ENCODE results near the gene ADPRM. TPM values are rescaled to one million over a fixed set of nuclear protein-coding genes. Genes with fewer than 3 reads are reported as not detected.

Gene ADPRM
- total RNA-seq, 6 experiments from 2014 or later = 3.6 to 9.6 (median 4.5) TPM

- H3K36me3 ChIP-seq = no peaks in the 10 kb centered on the region
- no CpG with 5 or more reads among the region's 2 CpGs for WGBS (ENCODE audit: insufficient coverage, low coverage, low lambda C conversion rate, missing lambda C conversion rate)
- DNase-seq (no peak), ATAC-seq (no peak)
- no peak overlapping the region for H3K27ac ChIP-seq
- peaks cover 0 to 38% (median 20%) of the 10 kb centered on the region in 4 donors for H3K4me1 ChIP-seq
- intact Hi-C loops (cut with DNase I) = no loop called here
- no peak overlapping the region for H3K4me3 ChIP-seq
- TF ChIP-seq POLR2A (IDR thresholded peaks at IDR 0.05) = no peak
- TF ChIP-seq CTCF (IDR thresholded peaks at IDR 0.05) = peak in 2 of 4 donors; percentile 24 to 33
- H3K9me3 ChIP-seq = no peaks in the 10 kb centered on the region
- no peaks in the 10 kb centered on the region for H3K27me3 ChIP-seq
Observed at GRCh38 chr17:10754109-10754508, 56.7 kb downstream of the ADPRM start.

- Histone ChIP-seq H3K27me3 (no peaks in the 10 kb centered on the region), H3K4me1 (peaks cover 0 to 38% (median 20%) of the 10 kb centered on the region in 4 donors), H3K36me3 (no peaks in the 10 kb centered on the region), H3K4me3 (no peak overlapping the region), H3K9me3 (no peaks in the 10 kb centered on the region), H3K27ac (no peak overlapping the region)
- intact Hi-C loops (cut with DNase I) = no loop called here
- ATAC-seq = no peak
- no peak for TF ChIP-seq POLR2A (IDR thresholded peaks at IDR 0.05)
- no peak for TF ChIP-seq CTCF (IDR thresholded peaks at IDR 0.05)
- no peak for DNase-seq
- WGBS (ENCODE audit: insufficient coverage, low coverage, low lambda C conversion rate, missing lambda C conversion rate) = 63% methylated on average over 10 of the region's 14 CpGs
Observed at GRCh38 chr17:10754861-10755591, 57.6 kb downstream of the ADPRM start.

GRCh38 chr17:10755592-10756127 lies 58.3 kb downstream of the ADPRM start:
- Histone ChIP-seq H3K36me3 (no peaks in the 10 kb centered on the region), H3K27ac (peak overlapping the region; percentile 77 to 80 (median 80)), H3K4me3 (no peak overlapping the region), H3K27me3 (no peaks in the 10 kb centered on the region), H3K9me3 (no peaks in the 10 kb centered on the region), H3K4me1 (peaks cover 0 to 38% (median 20%) of the 10 kb centered on the region in 4 donors)
- 73% methylated on average over 3 of the region's 3 CpGs for WGBS (ENCODE audit: insufficient coverage, low coverage, low lambda C conversion rate, missing lambda C conversion rate)
- ATAC-seq = no peak
- TF ChIP-seq CTCF (IDR thresholded peaks at IDR 0.05) (no peak), POLR2A (IDR thresholded peaks at IDR 0.05) (no peak)
- intact Hi-C loops (cut with DNase I) = no loop called here
- no peak for DNase-seq

- intact Hi-C loops (cut with DNase I) = no loop called here
- Histone ChIP-seq H3K27me3 (no peaks in the 10 kb centered on the region), H3K4me3 (no peak overlapping the region), H3K4me1 (peaks cover 0 to 38% (median 20%) of the 10 kb centered on the region in 4 donors), H3K9me3 (no peaks in the 10 kb centered on the region), H3K27ac (peak overlapping the region; percentile 77 to 80 (median 80)), H3K36me3 (no peaks in the 10 kb centered on the region)
- ATAC-seq = peak; percentile 22 to 46 (median 30)
- no peak for TF ChIP-seq POLR2A (IDR thresholded peaks at IDR 0.05)
- no peak for TF ChIP-seq CTCF (IDR thresholded peaks at IDR 0.05)
- peak in 1 of 3 donors; percentile 51 for DNase-seq
- WGBS (ENCODE audit: insufficient coverage, low coverage, low lambda C conversion rate, missing lambda C conversion rate) = 63% methylated on average over 1 of the region's 1 CpG
Observed at GRCh38 chr17:10756185-10756584, 58.8 kb downstream of the ADPRM start.

Measured in right lobe of liver (tissue), 6 donors.